GM12878 (cell line): ENCODE data around the gene PPP2R3A. TPM values are rescaled to one million over a fixed set of nuclear protein-coding genes. Genes with fewer than 3 reads are reported as not detected.
A peak's percentile ranks its signal among the peaks of the same experiment; 100 is the strongest.

Experiments used
- ATAC-seq: fragments of 200-7000 bp; cut with Tn5 transposase; 3 replicates; pipeline ENCODE4 v1.9.1; 2020; ENCODE audit warnings: mild to moderate bottlenecking, moderate library complexity
- BruUV-seq: library from RNA; stranded (reverse); fragments of 400-500 nt; replicated peaks from 2 replicates; lab custom pipeline; 2021; lab: Mats Ljungman, UMichigan
- CTCF ChIA-PET: fragments of 300-600 bp; sonication (Branson Sonifier 250); formaldehyde crosslinking; extraction: SDS; loops from one replicate; lab custom pipeline; 2021; ENCODE audit warnings: inconsistent platforms; lab: Yijun Ruan, JAX
- POLR2A ChIA-PET: fragments of 350-600 bp; formaldehyde crosslinking; extraction: SDS; loops from one replicate; lab custom pipeline; 2021; ENCODE audit warnings: inconsistent platforms; lab: Charles Lee
- RAD21 ChIA-PET: fragments of 300-600 bp; sonication (Branson Sonifier 250); formaldehyde crosslinking; loops from one replicate; lab custom pipeline; 2023; ENCODE audit warnings: antibody characterized with exemption; ENCODE audit not compliant: unreplicated experiment; lab: Charles Lee
- SMC1A ChIA-PET: fragments of 300-600 bp; sonication (Branson Sonifier 250); formaldehyde crosslinking; loops from one replicate; lab custom pipeline; 2023; ENCODE audit not compliant: unreplicated experiment, uncharacterized antibody; lab: Charles Lee
- DNase-seq: peaks from one replicate; pipeline ENCODE4 v3.0.0-alpha.2; 2011; ENCODE audit warnings: low read depth, low spot score
- FAIRE-seq: peaks from 3 replicates; lab custom pipeline; 2011; peaks lifted over from hg19 to GRCh38; lab: Jason Lieb, UNC
- H2AFZ ChIP-seq: 2 replicates; pipeline ENCODE4 v1.6.0; 2011; ENCODE audit warnings: low read depth, low read length, control low read depth; ENCODE audit not compliant: control insufficient read depth
- H3K27ac ChIP-seq: 2 replicates; pipeline ENCODE4 v1.5.1; 2011; ENCODE audit warnings: control low read depth; ENCODE audit not compliant: control insufficient read depth, insufficient read depth
- H3K27me3 ChIP-seq, 2 experiments: replicated peaks in 1 of 2; 2 replicates each; pipeline versions ENCODE4 v1.6.0 to v1.6.1; 2011; ENCODE audit warnings: low read length in 1 of 2; ENCODE audit not compliant: control insufficient read depth in 2 of 2, insufficient read depth in 2 of 2
- H3K36me3 ChIP-seq, 2 experiments: 2 replicates each; pipeline ENCODE4 v1.5.1; 2011; ENCODE audit warnings: low read length in 1 of 2; ENCODE audit not compliant: control insufficient read depth in 2 of 2, insufficient read depth in 2 of 2
- H3K4me1 ChIP-seq: 2 replicates; pipeline ENCODE4 v1.6.1; 2011; ENCODE audit warnings: mild to moderate bottlenecking, low read length, moderate library complexity, mixed read lengths; ENCODE audit not compliant: control insufficient read depth, insufficient read depth
- H3K4me2 ChIP-seq: 2 replicates; pipeline ENCODE4 v1.6.0; 2011; ENCODE audit warnings: control low read depth; ENCODE audit not compliant: control insufficient read depth, insufficient read depth
- H3K4me3 ChIP-seq: fragments of 200-600 bp; sonication (generic); 2 replicates; pipeline ENCODE4 v1.5.1; 2016
- H3K79me2 ChIP-seq: 2 replicates; pipeline ENCODE4 v1.6.0; 2011; ENCODE audit warnings: low read length; ENCODE audit not compliant: control insufficient read depth, insufficient read depth
- H3K9ac ChIP-seq: 2 replicates; pipeline ENCODE4 v1.8.0; 2011; ENCODE audit warnings: low read length, control low read depth, mixed read lengths; ENCODE audit not compliant: control insufficient read depth, insufficient read depth
- H3K9me3 ChIP-seq: replicated peaks from 3 replicates; pipeline ENCODE4 v1.5.1; 2011; ENCODE audit warnings: mild to moderate bottlenecking, low read length; ENCODE audit not compliant: control insufficient read depth, insufficient read depth
- H4K20me1 ChIP-seq: 2 replicates; pipeline ENCODE4 v1.6.0; 2011; ENCODE audit not compliant: control insufficient read depth, insufficient read depth
- BCL11A ChIP-seq: IDR thresholded peaks from 2 replicates; pipeline ENCODE4 v1.6.1; 2011; ENCODE audit warnings: low read depth, low read length
- CBX5 ChIP-seq: sonication (generic); IDR thresholded peaks from 2 replicates; pipeline ENCODE4 v1.6.1; 2016; ENCODE audit warnings: low read depth, moderate library complexity, mild to moderate bottlenecking, inconsistent platforms
- CTCF ChIP-seq, 3 experiments: IDR thresholded peaks in 2 of 3; conservative IDR thresholded peaks in 1 of 3; 2 replicates each; pipeline ENCODE4 v1.5.1; 2011; ENCODE audit warnings: low read depth in 3 of 3, low read length in 3 of 3, mild to moderate bottlenecking in 3 of 3, control low read depth in 2 of 3, moderate library complexity in 2 of 3, inconsistent platforms in 1 of 3, mixed read lengths in 1 of 3; ENCODE audit not compliant: control insufficient read depth in 2 of 3, insufficient read depth in 1 of 3; ENCODE audit errors: extremely low read depth in 1 of 3
- ETV6 ChIP-seq, 2 experiments: fragments of 450-650 bp in 1 of 2; IDR thresholded peaks in 1 of 2; conservative IDR thresholded peaks in 1 of 2; 2 replicates each; pipeline ENCODE4 v1.6.1; 2014; ENCODE audit warnings: antibody characterized with exemption in 1 of 2, borderline replicate concordance in 1 of 2, low read depth in 1 of 2, mild to moderate bottlenecking in 1 of 2, moderate library complexity in 1 of 2
- GATAD2B ChIP-seq: fragments of 450-650 bp; conservative IDR thresholded peaks from 2 replicates; pipeline ENCODE4 v1.6.1; 2017; ENCODE audit warnings: low read depth, mild to moderate bottlenecking, moderate library complexity
- IRF4 ChIP-seq: IDR thresholded peaks from 2 replicates; pipeline ENCODE4 v1.6.1; 2011; ENCODE audit warnings: low read depth, low read length
- JUND ChIP-seq: IDR thresholded peaks from 2 replicates; pipeline ENCODE4 v1.6.1; 2012; ENCODE audit warnings: low read depth, mild to moderate bottlenecking, low read length, improper control_type of control experiment, moderate library complexity
- PKNOX1 ChIP-seq: fragments of 450-650 bp; IDR thresholded peaks from 2 replicates; pipeline ENCODE4 v1.6.1; 2016; ENCODE audit warnings: mild to moderate bottlenecking
- SMARCA5 ChIP-seq: fragments of 450-650 bp; IDR thresholded peaks from 2 replicates; pipeline ENCODE4 v1.6.1; 2017; ENCODE audit warnings: mild to moderate bottlenecking
- TCF12 ChIP-seq: IDR thresholded peaks from 2 replicates; pipeline ENCODE4 v1.6.1; 2011; ENCODE audit warnings: low read depth, mild to moderate bottlenecking, low read length
- USF1 ChIP-seq: IDR thresholded peaks from 2 replicates; pipeline ENCODE4 v1.6.1; 2011; ENCODE audit warnings: borderline replicate concordance, low read depth, mild to moderate bottlenecking, moderate library complexity, mixed read lengths, low read length; ENCODE audit not compliant: insufficient read depth; ENCODE audit errors: extremely low read length
- ZBTB11 ChIP-seq: fragments of 450-650 bp; formaldehyde crosslinking; IDR thresholded peaks from 2 replicates; pipeline ENCODE4 v1.5.0; 2022; ENCODE audit warnings: mild to moderate bottlenecking, missing genetic modification characterization
- WGBS: methylation state at CpG from one replicate; pipeline ENCODE4 v1.1.6; 2016; ENCODE audit warnings: low lambda C conversion rate; ENCODE audit not compliant: insufficient replicate concordance, insufficient coverage; ENCODE audit errors: missing lambda C conversion rate; 5-methylcytosine and 5-hydroxymethylcytosine counted together
- in situ Hi-C: fragments of 300-500 bp; cut with MboI; formaldehyde crosslinking; loops from 9 replicates; pipeline ENCODE4 v1.14.3; 2018; ENCODE audit warnings: mixed read lengths
- intact Hi-C: fragments of 100-400 bp; cut with micrococcal nuclease; formaldehyde crosslinking; loops from one replicate; pipeline ENCODE4 v1.14.2; 2022; ENCODE audit not compliant: unreplicated experiment
- polyA plus RNA-seq, 11 experiments: library from polyadenylated mRNA; depleted of rRNA in 4 of 11; unstranded in 6 of 11; stranded (reverse) in 5 of 11; fragments of >200 nt; fragmentation: Nextera tagmentation in 4 of 11; fragmentation: Illumina TruSeq in 1 of 11; extraction: Ambion mirVana in 4 of 11; extraction: Trizol in 1 of 11; gene quantifications; 1 replicate in 1 of 11; 2 replicates in 10 of 11; pipeline versions ENCODE4 v1.2.1 to v1.2.3, GENCODE V29; 2011 to 2016; ENCODE audit warnings: inconsistent platforms in 2 of 11, missing spikeins in 2 of 11, low read depth in 1 of 11
- total RNA-seq, 4 experiments: library from RNA; depleted of rRNA in 3 of 4; stranded (reverse); fragments of >200 nt in 3 of 4; fragmentation: Illumina TruSeq in 1 of 4; extraction: Trizol in 1 of 4; gene quantifications; 2 replicates each; pipeline versions ENCODE4 v1.2.1 to v1.2.3, GENCODE V29; 2013 to 2021

The PPP2R3A gene
- total and polyA plus RNA-seq, 10 of the 15 experiments (the other 5 are each of a cell fraction or from before 2014, with no cell fraction given) = under 0.01 to 0.16 (median 0.06) TPM; not detected in 5

GRCh38 chr3:136109499-136109898, 144.0 kb downstream of the PPP2R3A start (continued):
- TF ChIP-seq GATAD2B (no peak), USF1 (no peak), CBX5 (no peak), IRF4 (0 out of 2 replicates have a peak, but pooled peaks have one; percentile 52)
- TF ChIP-seq, all 136 proteins: peak for 23

GRCh38 chr3:136110481-136110880, 145.0 kb downstream of the PPP2R3A start:
- no TSS peak for BruUV-seq
- Histone ChIP-seq H3K79me2 (no peaks in the 10 kb centered on the region), H2AFZ (no peak overlapping the region), H3K4me1 (peaks cover 10% of the 10 kb centered on the region; the same call in 1 of the 2 replicates), H3K27me3 (peaks cover 0 to 2% of the 10 kb centered on the region in 2 experiments; a peak in 1 of 4 replicates), H3K36me3 (no peaks in the 10 kb centered on the region), H3K4me2 (no peak overlapping the region), H3K9ac (no peak overlapping the region), H4K20me1 (no peaks in the 10 kb centered on the region), H3K9me3 (no peaks in the 10 kb centered on the region; the same call in 2 of the 3 replicates), H3K4me3 (no peak overlapping the region), H3K27ac (no peak overlapping the region)
- in situ Hi-C loops = no loop called here
- CTCF ChIA-PET = interaction anchor here (0.6 kb wide), 1 partner anchor 331 kb away, joined by 3 read pairs; no protein-coding TSS in a partner anchor
- RAD21 ChIA-PET = interaction anchor here (1.3 kb wide), 1 partner anchor 88 kb away, joined by 3 read pairs; no protein-coding TSS in a partner anchor
- WGBS = 79% methylated on average over 2 of the region's 2 CpGs
- FAIRE-seq = no peak
- SMC1A ChIA-PET = interaction anchor here (0.6 to 1.4 kb wide), 4 partner anchors 36 to 1373 kb away, joined by 3 read pairs; no protein-coding TSS in a partner anchor
- intact Hi-C loops = no loop called here
- POLR2A ChIA-PET = no interaction called here
- no peak for ATAC-seq
- no peak for DNase-seq
- no peak for TF ChIP-seq CTCF (IDR thresholded peaks at IDR 0.05 in 2 of 3, conservative IDR thresholded peaks at IDR 0.05 in 1 of 3; ENCODE audit: control insufficient read depth in 2 of 3, extremely low read depth in 1 of 3, insufficient read depth in 1 of 3, low read depth in 3 of 3, low read length in 3 of 3)
- TF ChIP-seq SMARCA5 = no peak
- TF ChIP-seq ETV6 (conservative IDR thresholded peaks at IDR 0.05 in 1 of 2, IDR thresholded peaks at IDR 0.05 in 1 of 2; ENCODE audit: borderline replicate concordance in 1 of 2, low read depth in 1 of 2) = no peak
- TF ChIP-seq TCF12 = no peak
- no peak for TF ChIP-seq BCL11A
- no peak for TF ChIP-seq PKNOX1
- no peak for TF ChIP-seq ZBTB11 (CRISPR knock-in tag)
- no peak for TF ChIP-seq JUND
- no peak for TF ChIP-seq GATAD2B
